Activated CD4-positive, alpha-beta memory T cell treated with anti-CD3 and anti-CD28 coated beads for 36 hours (primary cell): Measurements from ENCODE around the gene HRAS. TPM values are rescaled to one million over a fixed set of nuclear protein-coding genes. Genes with fewer than 3 reads are reported as not detected.

Source experiments
- CTCF ChIA-PET: fragments of 350-600 bp; sonication (Branson Sonifier 250); formaldehyde crosslinking; loops from one replicate; lab custom pipeline; 2021; ENCODE audit warnings: antibody characterized with exemption, inconsistent platforms; lab: Charles Lee
- POLR2A ChIA-PET: fragments of 350-600 bp; sonication (Branson Sonifier 250); formaldehyde crosslinking; loops from one replicate; lab custom pipeline; 2021; ENCODE audit warnings: antibody characterized with exemption; lab: Charles Lee
- DNase-seq: peaks from one replicate; pipeline ENCODE4 v3.0.0-alpha.2; 2020
- H3K27ac Mint-ChIP-seq: one replicate; pipeline ENCODE4 v1.8.0; 2021; ENCODE audit warnings: mixed read lengths
- H3K27me3 Mint-ChIP-seq: one replicate; pipeline ENCODE4 v1.8.0; 2021; ENCODE audit warnings: mixed read lengths
- H3K36me3 Mint-ChIP-seq: one replicate; pipeline ENCODE4 v1.8.0; 2021; ENCODE audit warnings: mixed read lengths
- H3K4me1 Mint-ChIP-seq: one replicate; pipeline ENCODE4 v1.8.0; 2021; ENCODE audit warnings: low read depth, mixed read lengths
- H3K4me3 Mint-ChIP-seq: one replicate; pipeline ENCODE4 v1.8.0; 2021; ENCODE audit warnings: mild to moderate bottlenecking, mixed read lengths
- H3K9me3 Mint-ChIP-seq: one replicate; pipeline ENCODE4 v1.8.0; 2021; ENCODE audit warnings: mixed read lengths
- intact Hi-C: fragments of 100-400 bp; cut with micrococcal nuclease; formaldehyde crosslinking; loops from one replicate; pipeline ENCODE4 v1.15.1; 2023
- total RNA-seq, 2 experiments: library from RNA; stranded (reverse); gene quantifications; one replicate each; pipeline ENCODE4 v1.2.3, GENCODE V29; 2021

HRAS gene
- total RNA-seq = 10 to 100 TPM; 39.8 to 42.0 TPM

DNA sequence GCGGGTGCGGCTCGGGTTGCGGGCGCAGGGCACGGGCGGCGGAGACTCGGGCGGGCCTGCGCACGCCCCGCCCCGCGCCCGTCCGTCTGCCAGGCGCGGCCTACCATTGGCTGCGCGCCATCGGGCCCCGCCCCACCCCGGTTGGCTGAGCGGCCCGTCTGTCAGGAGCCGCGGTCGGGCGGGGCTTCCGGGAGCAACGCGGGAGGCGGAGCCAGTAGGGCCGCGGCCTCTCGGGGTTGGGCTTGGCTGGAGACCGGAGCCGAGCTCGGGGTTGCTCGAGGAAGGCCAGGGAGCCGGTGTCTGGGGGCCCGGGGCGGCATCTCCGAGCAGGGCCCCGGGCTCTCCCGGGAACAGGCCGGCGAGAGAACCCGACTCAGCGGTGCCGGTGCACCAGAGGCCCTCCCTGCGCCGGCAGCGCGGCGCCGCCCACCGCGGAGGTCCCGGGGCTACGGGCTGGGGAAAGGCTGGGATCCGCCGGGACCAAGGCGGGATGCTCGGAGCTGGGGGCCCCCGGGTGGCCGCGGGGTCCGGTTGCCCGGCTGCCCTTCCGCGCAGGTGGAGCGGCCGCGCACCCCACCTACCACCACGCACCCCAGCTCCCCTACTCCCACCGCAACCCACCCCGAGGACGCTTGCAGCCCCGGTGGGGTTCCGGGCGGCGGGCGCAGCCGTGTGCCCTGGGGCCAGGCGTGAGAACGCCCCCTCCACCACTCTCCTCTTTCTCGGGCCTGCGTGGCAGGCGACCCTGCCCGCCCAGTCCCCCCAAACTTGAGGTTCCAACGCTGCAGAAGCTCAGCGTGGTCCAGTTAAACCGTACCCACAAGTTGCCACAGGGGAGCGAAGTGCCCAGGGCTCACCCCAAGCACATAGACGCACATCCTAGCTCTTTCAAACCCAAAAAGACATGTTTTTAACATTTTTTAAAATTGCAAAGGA, at the start of gene HRAS:
HRAS (minus strand) TSS at position 58 of the 936 bp plus-strand sequence.
- no peaks in the 10 kb centered on the region for H3K9me3 Mint-ChIP-seq
- POLR2A ChIA-PET = interaction anchor here (0.7 to 2.1 kb wide), 9 partner anchors 16 to 299 kb away, joined by 3 to 7 read pairs (median 4); partner anchors contain the start of genes IRF7, PSMD13, RNH1 and TMEM80
- peaks cover 9% of the 10 kb centered on the region for H3K4me1 Mint-ChIP-seq
- H3K4me3 Mint-ChIP-seq = peak within 1 kb of the TSS; percentile 85
- H3K27me3 Mint-ChIP-seq = no peaks in the 10 kb centered on the region
- H3K27ac Mint-ChIP-seq = peak within 1 kb of the TSS; percentile 78
- peaks cover 5% of the 10 kb centered on the region for H3K36me3 Mint-ChIP-seq
- peak; percentile 95 for DNase-seq
- intact Hi-C loops = loop anchor here (2.0 to 5.0 kb wide), 5 partner anchors 25 to 187 kb away; partner anchors contain the start of genes DEAF1, LMNTD2, PHRF1 and RASSF7
- CTCF ChIA-PET = interaction anchor here (1.0 to 3.3 kb wide), 4 partner anchors 17 to 328 kb away, joined by 3 to 30 read pairs (median 6); no protein-coding TSS in a partner anchor

DNA sequence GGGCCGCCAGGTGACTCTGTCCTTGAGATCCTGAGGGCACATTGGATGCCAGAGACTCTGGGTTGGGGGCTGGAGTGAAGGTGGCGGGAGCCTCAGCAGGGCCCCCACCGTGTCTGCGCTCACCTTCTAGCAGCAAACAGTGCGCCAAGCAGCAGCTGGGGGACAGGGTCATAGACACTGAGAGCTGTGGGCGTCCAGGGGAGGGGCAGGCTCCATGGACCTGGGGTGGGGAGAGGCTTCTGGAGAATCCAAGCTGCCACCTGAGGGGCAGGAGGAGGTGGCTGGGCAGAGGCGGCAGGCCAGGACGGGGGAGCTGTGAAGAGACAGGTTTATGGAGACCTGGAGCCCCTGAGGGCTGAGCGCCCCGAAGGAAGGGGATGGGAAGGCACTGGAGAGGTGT, 48.9 kb upstream of the HRAS start:
- H3K4me1 Mint-ChIP-seq = peaks cover 31% of the 10 kb centered on the region
- ChIA-PET CTCF (no interaction called here), POLR2A (no interaction called here)
- H3K27ac Mint-ChIP-seq = no peak overlapping the region
- H3K9me3 Mint-ChIP-seq = no peaks in the 10 kb centered on the region
- DNase-seq = no peak
- H3K36me3 Mint-ChIP-seq = peaks cover 26% of the 10 kb centered on the region
- H3K4me3 Mint-ChIP-seq = no peak overlapping the region
- H3K27me3 Mint-ChIP-seq = no peaks in the 10 kb centered on the region
- intact Hi-C loops = no loop called here

GRCh38 chr11:581752-582151, 46.4 kb upstream of the HRAS start:
- no peaks in the 10 kb centered on the region for H3K9me3 Mint-ChIP-seq
- H3K4me1 Mint-ChIP-seq = peaks cover 37% of the 10 kb centered on the region
- no peak overlapping the region for H3K27ac Mint-ChIP-seq
- ChIA-PET POLR2A (no interaction called here), CTCF (no interaction called here)
- intact Hi-C loops = no loop called here
- H3K36me3 Mint-ChIP-seq = peaks cover 19% of the 10 kb centered on the region
- no peaks in the 10 kb centered on the region for H3K27me3 Mint-ChIP-seq
- H3K4me3 Mint-ChIP-seq = no peak overlapping the region
- DNase-seq = no peak

DNA sequence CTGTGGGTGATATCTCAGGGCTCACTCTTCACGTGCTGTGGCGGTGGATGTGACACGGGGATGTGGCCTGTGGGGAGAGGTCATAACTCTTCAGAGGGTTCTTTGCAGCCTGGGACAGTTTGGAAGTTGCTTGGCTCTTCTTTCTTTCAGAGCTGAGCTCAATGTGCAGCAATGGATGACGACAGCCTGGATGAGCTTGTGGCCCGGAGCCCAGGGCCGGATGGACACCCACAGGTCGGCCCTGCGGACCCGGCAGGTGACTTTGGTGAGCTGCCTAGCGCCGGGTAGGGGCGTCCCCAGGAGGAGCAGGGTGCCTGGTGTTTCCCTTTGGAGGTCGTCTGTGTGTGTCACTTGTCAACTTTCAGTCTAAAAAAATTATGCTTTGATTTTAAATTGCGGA, 46.0 kb upstream of the HRAS start:
- ChIA-PET CTCF (interaction anchor here (1.5 kb wide), 1 partner anchor 62 kb away, joined by 3 read pairs; no protein-coding TSS in a partner anchor), POLR2A (no interaction called here)
- Mint-ChIP-seq H3K36me3 (peaks cover 17% of the 10 kb centered on the region), H3K9me3 (no peaks in the 10 kb centered on the region), H3K27ac (no peak overlapping the region), H3K4me1 (peaks cover 34% of the 10 kb centered on the region), H3K4me3 (no peak overlapping the region), H3K27me3 (no peaks in the 10 kb centered on the region)
- DNase-seq = no peak
- intact Hi-C loops = no loop called here

GRCh38 chr11:579830-580601, 44.6 kb upstream of the HRAS start:
- peaks cover 36% of the 10 kb centered on the region for H3K4me1 Mint-ChIP-seq

GRCh38 chr11:578276-579035, 43.1 kb upstream of the HRAS start:
- H3K36me3 Mint-ChIP-seq = peaks cover 10% of the 10 kb centered on the region
- no peak overlapping the region for H3K27ac Mint-ChIP-seq
- peaks cover 5% of the 10 kb centered on the region for H3K27me3 Mint-ChIP-seq
- peaks cover 47% of the 10 kb centered on the region for H3K4me1 Mint-ChIP-seq
- peak overlapping the region; percentile 87 for H3K4me3 Mint-ChIP-seq
- ChIA-PET POLR2A (no interaction called here), CTCF (interaction anchor here (0.7 to 1.5 kb wide), 3 partner anchors 19 to 357 kb away, joined by 4 read pairs; no protein-coding TSS in a partner anchor)
- intact Hi-C loops = loop anchor here (5.0 kb wide), 1 partner anchor 39 kb away; the partner anchor contains the start of gene IRF7
- DNase-seq = no peak
- no peaks in the 10 kb centered on the region for H3K9me3 Mint-ChIP-seq

More at GRCh38 chr11:579830-580601, 44.6 kb upstream of the HRAS start:
- H3K4me3 Mint-ChIP-seq = no peak overlapping the region
- no peaks in the 10 kb centered on the region for H3K9me3 Mint-ChIP-seq
- H3K27me3 Mint-ChIP-seq = peaks cover 2% of the 10 kb centered on the region
- CTCF ChIA-PET = interaction anchor here (1.2 to 1.5 kb wide), 2 partner anchors 26 to 61 kb away, joined by 3 read pairs; no protein-coding TSS in a partner anchor
- no peak for DNase-seq
- H3K27ac Mint-ChIP-seq = no peak overlapping the region
- POLR2A ChIA-PET = interaction anchor here (0.6 kb wide), 1 partner anchor 69 kb away, joined by 7 read pairs; no protein-coding TSS in a partner anchor
- H3K36me3 Mint-ChIP-seq = peaks cover 16% of the 10 kb centered on the region
- intact Hi-C loops = loop anchor here (5.0 kb wide), 1 partner anchor 37 kb away; the partner anchor contains the start of gene IRF7

GRCh38 chr11:577611-577894, 42.2 kb upstream of the HRAS start:
- peak overlapping the region; percentile 79 for H3K27ac Mint-ChIP-seq
- DNase-seq = no peak
- POLR2A ChIA-PET = interaction anchor here (0.6 to 0.7 kb wide), 2 partner anchors 11 to 39 kb away, joined by 4 to 5 read pairs; no protein-coding TSS in a partner anchor
- peaks cover 47% of the 10 kb centered on the region for H3K4me1 Mint-ChIP-seq
- H3K36me3 Mint-ChIP-seq = peaks cover 10% of the 10 kb centered on the region
- peak overlapping the region; percentile 87 for H3K4me3 Mint-ChIP-seq
- no peaks in the 10 kb centered on the region for H3K9me3 Mint-ChIP-seq
- CTCF ChIA-PET = interaction anchor here (0.8 to 1.5 kb wide), 3 partner anchors 18 to 58 kb away, joined by 3 to 4 read pairs (median 4); no protein-coding TSS in a partner anchor
- peaks cover 5% of the 10 kb centered on the region for H3K27me3 Mint-ChIP-seq
- intact Hi-C loops = loop anchor here (2.0 to 5.0 kb wide), 2 partner anchors 40 to 41 kb away; partner anchors contain the start of genes IRF7 and LRRC56

DNA sequence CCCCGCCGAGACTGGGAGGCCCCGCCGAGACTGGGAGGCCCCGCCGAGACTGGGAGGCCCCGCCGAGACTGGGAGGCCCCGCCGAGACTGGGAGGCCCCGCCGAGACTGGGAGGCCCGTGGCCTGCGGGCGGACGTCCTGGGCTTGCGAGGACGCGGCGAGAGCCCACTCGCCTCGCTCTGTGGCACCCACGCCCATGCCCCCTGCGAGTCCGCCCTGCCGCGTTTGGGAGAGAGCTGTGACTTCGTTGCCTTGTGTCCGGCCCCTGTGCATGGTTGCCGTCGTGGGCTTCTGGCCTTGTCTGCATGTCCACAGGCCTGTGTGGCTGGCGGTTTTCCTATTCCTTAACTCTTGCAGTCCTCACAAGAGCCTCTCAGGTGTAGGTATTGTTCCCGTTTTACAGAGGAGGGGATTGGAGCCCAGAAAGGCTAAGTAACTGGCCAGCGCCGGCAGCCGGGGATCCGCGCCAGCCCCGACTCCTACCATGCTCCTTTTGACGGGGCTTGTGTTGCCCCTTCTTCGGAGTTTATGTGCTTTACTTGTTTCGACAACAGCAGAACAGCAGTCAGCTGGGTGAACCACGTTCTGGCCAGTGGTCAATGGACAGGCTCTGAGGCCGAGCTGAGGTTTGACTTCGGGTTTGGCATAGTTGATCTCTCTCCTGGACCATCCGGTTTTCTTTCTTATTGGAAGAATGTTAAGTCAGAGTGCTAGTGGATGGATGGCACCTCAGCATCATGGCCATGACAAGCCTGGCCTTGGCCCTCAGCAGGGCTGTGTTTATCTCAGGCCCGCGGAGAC, 41.6 kb upstream of the HRAS start:
- peaks cover 10% of the 10 kb centered on the region for H3K36me3 Mint-ChIP-seq
- peak overlapping the region; percentile 79 for H3K27ac Mint-ChIP-seq
- peaks cover 47% of the 10 kb centered on the region for H3K4me1 Mint-ChIP-seq
- peak overlapping the region; percentile 87 for H3K4me3 Mint-ChIP-seq
- DNase-seq = no peak
- H3K27me3 Mint-ChIP-seq = peaks cover 5% of the 10 kb centered on the region
- POLR2A ChIA-PET = interaction anchor here (0.6 to 1.4 kb wide), 4 partner anchors 10 to 39 kb away, joined by 3 to 5 read pairs (median 4); partner anchors contain the start of gene IRF7
- intact Hi-C loops = loop anchor here (1.0 to 5.0 kb wide), 3 partner anchors 17 to 40 kb away; partner anchors contain the start of genes IRF7, LMNTD2, LRRC56 and RASSF7
- no peaks in the 10 kb centered on the region for H3K9me3 Mint-ChIP-seq
- CTCF ChIA-PET = interaction anchor here (0.8 to 1.5 kb wide), 2 partner anchors 22 to 58 kb away, joined by 3 to 4 read pairs; no protein-coding TSS in a partner anchor

- no peaks in the 10 kb centered on the region for H3K9me3 Mint-ChIP-seq
- peaks cover 5% of the 10 kb centered on the region for H3K36me3 Mint-ChIP-seq
- H3K27me3 Mint-ChIP-seq = peaks cover 5% of the 10 kb centered on the region
- peak; percentile 95 for DNase-seq
- POLR2A ChIA-PET = interaction anchor here (0.7 to 1.4 kb wide), 12 partner anchors 10 to 233 kb away, joined by 3 to 6 read pairs (median 4); partner anchors contain the start of genes IRF7 and LRRC56
- intact Hi-C loops = loop anchor here (1.0 to 5.0 kb wide), 5 partner anchors 16 to 119 kb away; partner anchors contain the start of genes DEAF1, IRF7, LMNTD2 and LRRC56
- peak within 1 kb of the TSS; percentile 87 for H3K4me3 Mint-ChIP-seq
- H3K27ac Mint-ChIP-seq = peak within 1 kb of the TSS; percentile 98
- peaks cover 45% of the 10 kb centered on the region for H3K4me1 Mint-ChIP-seq
- CTCF ChIA-PET = interaction anchor here (0.9 to 1.6 kb wide), 7 partner anchors 16 to 147 kb away, joined by 3 to 6 read pairs (median 4); partner anchors contain the start of genes DEAF1 and TMEM80
Observed at GRCh38 chr11:575996-576768, 40.8 kb upstream of the HRAS start, which contains the start of gene PHRF1. Gene PHRF1, plus strand, starts transcription at chr11:576470. Its CDS starts 5,043 bp downstream, at chr11:581513.
